ENCODE measurements around the gene AUP1.

The AUP1 gene, protein sequence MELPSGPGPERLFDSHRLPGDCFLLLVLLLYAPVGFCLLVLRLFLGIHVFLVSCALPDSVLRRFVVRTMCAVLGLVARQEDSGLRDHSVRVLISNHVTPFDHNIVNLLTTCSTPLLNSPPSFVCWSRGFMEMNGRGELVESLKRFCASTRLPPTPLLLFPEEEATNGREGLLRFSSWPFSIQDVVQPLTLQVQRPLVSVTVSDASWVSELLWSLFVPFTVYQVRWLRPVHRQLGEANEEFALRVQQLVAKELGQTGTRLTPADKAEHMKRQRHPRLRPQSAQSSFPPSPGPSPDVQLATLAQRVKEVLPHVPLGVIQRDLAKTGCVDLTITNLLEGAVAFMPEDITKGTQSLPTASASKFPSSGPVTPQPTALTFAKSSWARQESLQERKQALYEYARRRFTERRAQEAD

DNA sequence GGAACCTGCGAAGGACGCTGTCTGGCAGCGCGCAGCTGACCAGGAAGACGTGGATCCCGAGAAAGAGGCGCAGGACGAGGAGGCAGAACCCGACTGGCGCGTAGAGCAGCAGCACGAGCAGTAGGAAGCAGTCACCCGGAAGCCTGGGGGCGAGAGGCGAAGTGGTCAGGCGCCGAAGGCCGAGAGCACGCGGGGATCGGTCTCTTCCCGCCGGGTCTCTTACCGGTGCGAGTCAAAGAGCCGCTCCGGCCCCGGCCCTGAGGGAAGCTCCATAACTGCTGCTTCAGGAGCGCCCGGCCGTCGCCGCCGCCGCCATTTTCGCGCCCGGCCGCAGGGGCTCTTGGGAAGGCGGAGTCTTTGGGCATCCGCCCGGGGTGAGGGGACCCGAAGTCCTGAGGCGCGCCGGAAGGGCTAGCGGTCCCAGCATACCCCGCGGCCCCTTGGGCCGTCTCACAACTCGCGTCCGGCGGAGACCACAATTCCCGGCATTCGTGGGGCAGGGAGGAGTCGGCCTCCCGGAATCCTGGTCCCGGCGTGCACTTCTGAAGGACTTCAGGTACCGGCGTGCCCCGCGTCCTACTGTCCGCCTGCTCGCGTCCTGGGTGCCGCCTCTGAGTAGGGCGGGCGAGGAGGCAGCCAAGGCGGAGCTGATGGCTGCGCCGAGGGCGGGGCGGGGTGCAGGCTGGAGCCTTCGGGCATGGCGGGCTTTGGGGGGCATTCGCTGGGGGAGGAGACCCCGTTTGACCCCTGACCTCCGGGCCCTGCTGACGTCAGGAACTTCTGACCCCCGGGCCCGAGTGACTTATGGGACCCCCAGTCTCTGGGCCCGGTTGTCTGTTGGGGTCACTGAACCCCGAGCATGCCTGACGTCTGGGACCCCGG is at the start of gene AUP1, which contains the start of gene HTRA2:
Gene AUP1, minus strand, starts transcription at position 350 of the 882 bp plus-strand sequence. Its CDS starts 77 bp downstream, at position 273.
Gene HTRA2, plus strand, starts transcription at position 577 of the 882 bp plus-strand sequence. Its CDS starts 74 bp downstream, at position 651.
- Histone ChIP-seq H3K9me3 (ENCODE audit: control insufficient read depth, insufficient read depth, low read length) (no peaks in the 10 kb centered on the region), H3K36me3 (ENCODE audit: insufficient read depth, low read length) (peaks cover 10% of the 10 kb centered on the region), H3K4me1 (ENCODE audit: insufficient read depth, low read length) (peaks cover 19% of the 10 kb centered on the region)

DNA sequence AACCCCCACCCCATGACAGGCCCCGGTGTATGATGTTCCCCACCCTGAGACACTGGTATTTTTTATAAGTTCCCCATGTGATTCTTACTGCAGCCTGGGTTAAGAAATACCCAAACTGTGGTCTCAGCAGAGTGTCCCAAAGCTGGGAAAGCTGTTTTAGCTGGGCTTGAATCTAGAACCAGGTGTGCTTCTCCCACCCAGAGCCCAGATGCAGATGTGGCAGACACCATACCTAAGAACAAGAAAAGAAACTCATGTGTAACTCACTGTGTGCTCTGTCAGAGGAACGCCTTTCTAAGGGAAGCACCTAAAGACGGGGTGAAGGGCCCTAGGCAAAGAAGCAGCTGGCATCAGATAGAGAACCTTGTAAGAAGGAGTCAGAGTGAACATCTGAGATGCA is 48.9 kb upstream of the AUP1 start:
- Histone ChIP-seq H3K9me3 (ENCODE audit: control insufficient read depth, insufficient read depth, low read length) (no peaks in the 10 kb centered on the region), H3K9ac (ENCODE audit: low read depth, low read length) (no peak overlapping the region), H3K36me3 (ENCODE audit: insufficient read depth, low read length) (no peaks in the 10 kb centered on the region), H3K4me1 (ENCODE audit: insufficient read depth, low read length) (peaks cover 4% of the 10 kb centered on the region)

More for the DNA sequence above, at the start of gene AUP1, which contains the start of gene HTRA2:
- H3K9ac ChIP-seq (ENCODE audit: low read depth, low read length) = peak within 1 kb of the TSS; percentile 99

DNA sequence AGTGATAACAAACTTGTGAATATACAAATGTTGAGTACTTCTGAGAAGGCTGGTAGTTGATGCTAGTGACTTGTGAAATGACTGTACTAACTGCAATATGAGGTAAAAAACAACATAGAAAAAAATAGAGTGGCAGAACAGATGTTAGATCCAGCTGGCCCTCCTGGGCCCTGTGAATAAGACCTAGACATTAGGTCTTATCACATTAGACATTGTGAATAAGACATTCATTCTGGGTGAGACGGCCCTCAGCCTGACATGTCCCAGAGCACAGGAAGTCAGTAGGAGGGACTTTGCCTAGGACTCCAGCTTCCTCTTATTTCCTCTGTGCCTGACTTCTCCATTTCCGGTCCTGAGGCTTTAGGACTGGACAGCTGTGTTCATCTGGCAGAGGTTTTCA is 47.9 kb upstream of the AUP1 start:
- no peak overlapping the region for H3K9ac ChIP-seq (ENCODE audit: low read depth, low read length)
- no peaks in the 10 kb centered on the region for H3K36me3 ChIP-seq (ENCODE audit: insufficient read depth, low read length)
- no peaks in the 10 kb centered on the region for H3K4me1 ChIP-seq (ENCODE audit: insufficient read depth, low read length)
- no peaks in the 10 kb centered on the region for H3K9me3 ChIP-seq (ENCODE audit: control insufficient read depth, insufficient read depth, low read length)

DNA sequence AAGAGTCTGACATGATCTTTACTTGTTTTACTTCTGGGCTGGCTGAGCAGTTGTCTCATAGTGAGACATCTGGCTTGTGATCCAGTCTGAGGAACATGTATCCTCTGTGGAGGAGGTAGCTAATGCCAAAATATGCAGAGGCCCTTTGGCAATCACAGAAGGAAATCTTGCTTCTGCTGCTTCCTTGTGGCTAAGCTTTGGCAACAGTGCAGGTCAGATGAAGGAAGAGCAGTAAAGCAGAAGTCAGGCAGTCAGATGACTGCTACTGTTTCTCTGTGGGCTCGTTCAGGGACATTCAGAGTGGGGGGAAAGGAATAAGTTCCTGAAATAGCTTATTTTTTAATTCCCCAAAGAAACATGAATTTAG is 47.3 kb upstream of the AUP1 start:
- H3K9me3 ChIP-seq (ENCODE audit: control insufficient read depth, insufficient read depth, low read length) = no peaks in the 10 kb centered on the region
- no peaks in the 10 kb centered on the region for H3K36me3 ChIP-seq (ENCODE audit: insufficient read depth, low read length)
- H3K9ac ChIP-seq (ENCODE audit: low read depth, low read length) = no peak overlapping the region
- H3K4me1 ChIP-seq (ENCODE audit: insufficient read depth, low read length) = no peaks in the 10 kb centered on the region

DNA sequence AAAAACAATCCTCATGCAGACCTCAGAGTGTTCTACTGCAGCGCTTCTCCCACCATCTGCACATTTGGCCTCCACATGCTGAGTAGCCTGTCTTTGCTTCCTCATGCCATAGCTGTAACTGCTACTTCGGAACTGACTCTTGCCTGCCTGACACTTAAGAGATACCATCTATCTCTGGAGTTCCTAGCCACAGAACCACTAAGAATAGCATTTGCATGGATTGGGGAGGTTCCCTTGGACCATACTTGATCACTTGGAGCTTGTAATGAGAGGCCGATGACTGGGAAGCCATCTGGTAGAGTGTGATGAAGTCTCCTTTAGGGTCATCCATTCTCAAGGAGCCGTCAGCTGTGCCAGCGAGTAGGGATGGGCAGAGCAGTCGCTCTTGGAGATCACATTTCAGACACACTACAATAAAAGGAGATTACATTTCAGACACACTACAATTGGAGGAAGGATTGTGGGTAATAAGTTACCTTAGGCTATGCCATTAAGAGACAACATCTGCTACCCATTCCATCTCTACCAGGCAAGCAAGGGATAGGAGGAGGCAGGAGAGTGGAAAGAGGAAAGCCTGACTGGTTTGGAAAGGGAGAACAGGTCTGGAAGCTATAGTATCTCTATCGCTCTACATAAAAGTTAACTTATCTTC is 46.8 kb upstream of the AUP1 start:
- Histone ChIP-seq H3K36me3 (ENCODE audit: insufficient read depth, low read length) (no peaks in the 10 kb centered on the region), H3K9ac (ENCODE audit: low read depth, low read length) (no peak overlapping the region), H3K4me1 (ENCODE audit: insufficient read depth, low read length) (no peaks in the 10 kb centered on the region), H3K9me3 (ENCODE audit: control insufficient read depth, insufficient read depth, low read length) (no peaks in the 10 kb centered on the region)

DNA sequence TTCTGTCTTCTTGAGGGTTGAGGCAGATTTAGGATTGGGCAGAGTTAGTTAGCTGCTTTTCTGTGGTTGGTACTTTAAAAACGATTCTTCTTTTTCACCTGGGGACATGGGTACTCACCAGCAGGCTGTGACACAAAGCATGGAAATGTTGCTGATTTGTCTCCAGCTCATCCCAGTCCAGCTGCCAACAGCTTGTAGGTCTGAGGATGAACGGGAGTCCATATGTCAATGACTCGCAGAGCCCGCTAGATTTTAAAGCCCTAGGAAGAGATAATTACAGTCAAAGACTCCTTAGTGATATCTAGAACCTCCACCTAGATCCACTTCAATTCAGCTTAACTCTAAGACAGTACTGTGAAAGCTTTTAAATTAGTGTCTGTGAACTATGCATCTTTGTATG is 45.8 kb upstream of the AUP1 start:
- Histone ChIP-seq H3K9me3 (ENCODE audit: control insufficient read depth, insufficient read depth, low read length) (no peaks in the 10 kb centered on the region), H3K9ac (ENCODE audit: low read depth, low read length) (no peak overlapping the region), H3K4me1 (ENCODE audit: insufficient read depth, low read length) (no peaks in the 10 kb centered on the region), H3K36me3 (ENCODE audit: insufficient read depth, low read length) (no peaks in the 10 kb centered on the region)

DNA sequence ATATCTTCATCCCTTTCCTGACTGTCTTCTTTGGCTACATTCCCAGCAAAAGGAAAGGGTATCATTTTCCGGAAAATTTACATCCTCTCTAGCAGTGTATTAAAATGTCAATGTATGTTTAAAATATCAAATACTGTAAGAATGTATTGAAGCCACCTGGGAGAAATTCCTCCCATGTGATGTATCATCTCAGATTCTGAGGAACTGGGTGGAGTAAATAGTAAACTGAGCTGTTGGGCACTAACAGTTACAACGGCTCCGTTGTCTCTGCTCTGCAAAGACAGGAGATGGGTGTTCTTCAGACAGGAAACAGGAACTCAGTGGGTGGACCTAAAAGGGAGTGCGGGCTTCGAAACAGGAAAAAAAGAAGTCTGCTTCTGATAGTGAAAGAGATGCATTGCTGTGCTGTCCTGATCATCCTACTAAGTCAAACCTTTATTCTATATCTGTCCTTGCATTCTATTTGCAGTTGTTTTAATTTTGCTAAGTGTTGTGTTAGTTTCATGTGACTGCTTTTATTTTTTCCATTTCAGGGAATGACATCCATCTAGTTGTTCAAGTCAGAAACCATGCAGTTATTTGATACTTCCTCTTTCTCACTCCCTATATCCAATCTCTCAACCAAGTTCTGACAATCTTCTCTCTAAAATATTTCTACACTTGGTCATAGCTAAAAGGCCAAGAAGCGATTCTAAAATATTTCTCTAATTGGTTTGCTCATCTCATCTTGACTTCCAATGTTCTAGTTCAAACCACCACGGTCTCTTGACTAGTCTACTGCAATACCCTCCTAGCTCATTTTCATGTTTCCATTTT is 44.4 kb upstream of the AUP1 start:
- Histone ChIP-seq H3K9me3 (ENCODE audit: control insufficient read depth, insufficient read depth, low read length) (no peaks in the 10 kb centered on the region), H3K9ac (ENCODE audit: low read depth, low read length) (no peak overlapping the region), H3K36me3 (ENCODE audit: insufficient read depth, low read length) (no peaks in the 10 kb centered on the region), H3K4me1 (ENCODE audit: insufficient read depth, low read length) (no peaks in the 10 kb centered on the region)

DNA sequence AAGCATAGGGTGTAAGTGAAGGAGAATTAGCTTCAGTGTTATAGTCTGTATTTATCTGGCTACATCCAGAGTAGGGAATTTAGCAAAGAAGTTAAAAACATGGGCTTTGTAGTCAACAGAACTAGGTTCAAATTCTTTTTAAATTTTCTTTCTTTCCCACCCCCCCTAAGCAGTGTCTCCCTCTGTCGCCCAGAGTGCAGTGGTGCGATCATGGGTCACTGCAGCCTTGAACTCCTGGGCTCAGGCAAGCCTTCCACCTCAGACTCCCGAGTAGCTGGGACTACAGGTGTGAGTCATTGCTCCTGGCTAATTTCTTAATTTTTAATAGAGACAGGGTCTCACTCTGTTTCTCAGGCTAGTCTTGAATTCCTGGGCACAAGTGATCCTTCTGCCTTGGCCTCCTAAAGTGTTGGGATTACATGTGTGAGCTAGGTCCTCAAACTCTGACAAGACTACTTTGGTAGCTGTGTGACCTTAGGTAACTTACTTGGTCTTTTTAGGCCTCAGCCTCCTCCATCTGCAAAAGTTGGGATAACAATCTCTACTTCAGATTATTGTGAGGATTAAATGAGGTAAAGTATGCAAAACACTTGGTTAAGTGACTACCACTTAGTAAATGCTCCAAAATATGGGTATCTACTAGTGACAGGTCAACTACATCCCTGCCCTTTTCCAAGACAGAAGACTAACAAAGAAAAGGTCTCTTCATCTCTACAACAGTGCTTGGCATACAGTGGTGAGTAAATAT is 42.8 kb upstream of the AUP1 start:
- Histone ChIP-seq H3K4me1 (ENCODE audit: insufficient read depth, low read length) (no peaks in the 10 kb centered on the region), H3K9me3 (ENCODE audit: control insufficient read depth, insufficient read depth, low read length) (no peaks in the 10 kb centered on the region), H3K9ac (ENCODE audit: low read depth, low read length) (no peak overlapping the region), H3K36me3 (ENCODE audit: insufficient read depth, low read length) (no peaks in the 10 kb centered on the region)

DNA sequence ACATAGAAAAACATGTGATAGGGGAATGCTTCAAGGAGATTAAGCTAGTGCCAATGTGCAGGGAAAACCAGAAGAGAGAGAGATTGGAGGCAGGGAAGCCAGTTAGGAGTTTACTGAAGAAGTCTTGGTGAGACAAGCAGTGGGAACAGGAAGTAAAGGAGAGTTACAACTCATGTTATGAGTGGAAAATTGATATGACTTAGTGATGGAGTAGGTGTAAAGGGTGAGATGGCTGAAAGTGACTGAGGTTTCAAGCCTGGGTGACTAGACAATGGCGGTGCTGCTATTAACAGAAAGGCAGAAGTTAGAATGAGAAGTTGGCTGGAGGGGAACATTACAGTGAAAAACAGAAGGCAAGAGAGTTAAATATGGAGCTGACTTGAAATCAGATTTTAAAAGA is 41.6 kb upstream of the AUP1 start:
- Histone ChIP-seq H3K36me3 (ENCODE audit: insufficient read depth, low read length) (no peaks in the 10 kb centered on the region), H3K9ac (ENCODE audit: low read depth, low read length) (no peak overlapping the region), H3K4me1 (ENCODE audit: insufficient read depth, low read length) (no peaks in the 10 kb centered on the region), H3K9me3 (ENCODE audit: control insufficient read depth, insufficient read depth, low read length) (no peaks in the 10 kb centered on the region)

DNA sequence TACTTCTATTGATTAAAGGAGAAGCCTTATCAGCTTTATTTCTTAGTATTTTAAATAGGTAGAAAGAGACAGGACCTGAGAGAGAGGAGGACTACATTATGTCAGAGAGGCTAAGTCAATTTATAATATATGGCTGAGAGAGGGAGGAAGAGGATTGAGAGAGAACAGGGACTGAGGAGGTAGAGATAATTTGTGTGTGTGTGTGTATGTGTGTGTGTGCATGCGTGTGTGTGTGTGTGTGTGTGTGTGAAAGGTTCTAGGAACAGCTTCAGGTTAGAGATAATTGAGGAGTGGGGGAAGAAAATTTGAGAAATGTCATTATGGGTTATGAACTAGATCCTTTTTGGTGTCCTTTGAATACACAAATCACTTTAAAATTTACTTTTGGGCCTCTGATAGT is 40.2 kb upstream of the AUP1 start:
- Histone ChIP-seq H3K9ac (ENCODE audit: low read depth, low read length) (no peak overlapping the region), H3K36me3 (ENCODE audit: insufficient read depth, low read length) (no peaks in the 10 kb centered on the region), H3K4me1 (ENCODE audit: insufficient read depth, low read length) (no peaks in the 10 kb centered on the region), H3K9me3 (ENCODE audit: control insufficient read depth, insufficient read depth, low read length) (no peaks in the 10 kb centered on the region)

DNA sequence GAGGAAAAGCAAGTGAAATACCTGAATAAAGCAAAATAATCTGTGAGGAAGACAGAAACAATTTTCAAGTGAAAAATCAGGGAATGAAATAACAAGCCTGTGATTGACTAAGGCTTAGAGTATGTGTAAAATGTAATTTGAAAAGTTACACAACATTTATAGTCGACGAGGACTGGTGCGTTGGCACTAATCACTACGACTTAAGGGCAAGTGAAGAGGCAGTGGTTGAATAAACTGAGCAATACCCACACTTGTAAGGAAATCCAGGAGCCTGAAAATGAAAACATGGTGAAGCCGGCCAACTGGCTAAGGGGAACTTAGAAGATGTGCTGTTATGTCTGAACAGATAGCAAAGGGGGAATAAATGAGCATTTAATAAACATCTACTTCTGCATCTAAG is 38.4 kb upstream of the AUP1 start:
- no peaks in the 10 kb centered on the region for H3K9me3 ChIP-seq (ENCODE audit: control insufficient read depth, insufficient read depth, low read length)
- no peaks in the 10 kb centered on the region for H3K4me1 ChIP-seq (ENCODE audit: insufficient read depth, low read length)
- H3K9ac ChIP-seq (ENCODE audit: low read depth, low read length) = no peak overlapping the region
- H3K36me3 ChIP-seq (ENCODE audit: insufficient read depth, low read length) = no peaks in the 10 kb centered on the region

DNA sequence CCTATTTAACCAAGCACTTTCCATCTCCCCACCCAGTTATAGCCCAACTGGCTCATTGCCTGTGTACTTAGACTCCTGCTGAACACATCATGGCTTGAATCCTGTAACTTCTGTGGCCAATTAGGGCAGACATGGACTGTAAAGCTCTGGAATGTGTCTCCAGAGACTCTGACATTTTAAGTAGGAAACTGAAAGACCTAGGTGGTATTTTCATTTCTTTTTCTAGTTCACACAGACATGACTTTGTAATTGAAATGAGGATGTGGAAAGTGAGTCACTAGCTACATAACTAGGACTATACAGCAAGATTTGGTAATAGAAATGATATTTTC is 37.2 kb upstream of the AUP1 start:
- H3K36me3 ChIP-seq (ENCODE audit: insufficient read depth, low read length) = no peaks in the 10 kb centered on the region
- H3K4me1 ChIP-seq (ENCODE audit: insufficient read depth, low read length) = no peaks in the 10 kb centered on the region
- H3K9me3 ChIP-seq (ENCODE audit: control insufficient read depth, insufficient read depth, low read length) = no peaks in the 10 kb centered on the region
- H3K9ac ChIP-seq (ENCODE audit: low read depth, low read length) = no peak overlapping the region

DNA sequence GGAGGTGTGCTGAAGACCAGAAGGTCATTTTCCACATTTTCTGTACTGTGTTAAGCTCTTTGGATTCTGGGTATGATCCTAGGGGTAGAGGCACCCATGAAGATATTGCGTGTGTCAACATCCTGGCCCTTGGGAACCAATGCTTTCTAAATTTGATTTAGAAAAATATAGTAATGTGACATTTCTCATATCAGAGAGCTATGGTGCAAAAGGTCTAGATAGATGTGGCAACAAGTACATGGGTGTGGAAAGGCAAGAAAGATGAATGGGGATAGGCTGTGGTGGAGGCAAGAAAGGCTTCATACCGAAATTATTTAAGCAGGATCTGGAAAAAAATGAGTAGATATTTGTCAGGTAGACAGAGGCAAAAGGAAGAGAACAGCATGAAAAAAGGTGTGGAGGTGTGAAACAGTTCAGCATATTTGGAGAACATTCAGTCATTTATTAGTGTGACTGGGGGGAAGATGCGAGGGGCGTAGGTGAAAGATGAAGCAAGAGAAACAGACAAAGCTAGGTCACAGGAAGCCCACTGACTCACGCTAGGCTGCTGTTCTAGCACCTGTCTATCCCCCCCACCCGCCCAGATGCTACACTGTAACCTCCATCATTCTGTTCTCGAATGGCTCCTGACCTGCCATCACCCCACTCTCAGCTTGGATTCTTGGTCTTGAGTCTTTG is 36.7 kb upstream of the AUP1 start:
- H3K36me3 ChIP-seq (ENCODE audit: insufficient read depth, low read length) = no peaks in the 10 kb centered on the region
- no peaks in the 10 kb centered on the region for H3K9me3 ChIP-seq (ENCODE audit: control insufficient read depth, insufficient read depth, low read length)
- no peak overlapping the region for H3K9ac ChIP-seq (ENCODE audit: low read depth, low read length)
- H3K4me1 ChIP-seq (ENCODE audit: insufficient read depth, low read length) = no peaks in the 10 kb centered on the region
